SW480 (cell line): ENCODE results near the gene TRMO.
"Not testable (repeated sequence)": the region's sequence is repeated elsewhere in the genome, so short reads cannot be mapped to it uniquely, and the experiment has no call there.

ENCODE experiments used
- DNase-seq: peaks from one replicate; pipeline ENCODE4 v3.0.0-alpha.2; 2016; ENCODE audit warnings: low spot score

TRMO gene, protein sequence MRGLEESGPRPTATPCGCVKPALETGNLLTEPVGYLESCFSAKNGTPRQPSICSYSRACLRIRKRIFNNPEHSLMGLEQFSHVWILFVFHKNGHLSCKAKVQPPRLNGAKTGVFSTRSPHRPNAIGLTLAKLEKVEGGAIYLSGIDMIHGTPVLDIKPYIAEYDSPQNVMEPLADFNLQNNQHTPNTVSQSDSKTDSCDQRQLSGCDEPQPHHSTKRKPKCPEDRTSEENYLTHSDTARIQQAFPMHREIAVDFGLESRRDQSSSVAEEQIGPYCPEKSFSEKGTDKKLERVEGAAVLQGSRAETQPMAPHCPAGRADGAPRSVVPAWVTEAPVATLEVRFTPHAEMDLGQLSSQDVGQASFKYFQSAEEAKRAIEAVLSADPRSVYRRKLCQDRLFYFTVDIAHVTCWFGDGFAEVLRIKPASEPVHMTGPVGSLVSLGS

DNA sequence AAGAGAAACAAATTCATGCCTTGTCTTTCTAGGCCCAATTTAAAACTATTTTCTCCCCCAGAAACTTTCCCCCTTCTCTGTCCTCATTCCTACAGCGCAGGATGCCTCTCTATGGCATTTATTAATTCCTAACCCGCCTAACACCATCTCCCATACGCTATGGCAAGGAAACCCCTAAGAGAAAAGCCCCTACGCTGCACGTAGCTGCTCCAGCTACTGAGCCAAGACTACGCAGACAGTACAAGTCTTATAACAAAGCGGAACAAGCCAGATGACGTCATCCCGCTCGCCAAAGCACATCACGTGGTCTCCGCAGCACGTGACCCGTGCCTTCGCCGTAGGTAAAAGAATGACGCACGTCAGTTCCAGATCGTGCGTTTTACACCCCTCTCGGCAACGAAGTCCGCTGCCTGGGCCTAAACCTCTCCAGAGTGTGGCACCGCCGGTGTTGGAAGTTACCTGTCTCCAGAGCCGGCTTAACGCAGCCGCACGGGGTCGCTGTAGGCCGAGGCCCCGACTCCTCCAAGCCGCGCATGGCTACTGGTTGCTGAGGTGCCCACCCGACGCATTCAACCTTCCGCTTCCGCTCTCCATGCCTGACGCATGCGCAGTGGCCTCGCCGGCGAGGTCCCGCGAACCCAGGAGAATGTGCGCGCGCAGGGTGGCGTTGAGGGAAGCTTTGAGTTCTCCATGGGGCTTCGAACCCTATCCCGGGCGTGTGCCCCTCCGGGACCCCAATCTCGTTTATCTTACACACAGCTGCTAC lies at the start of gene TRMO:
TRMO (minus strand) TSS at position 542 of the 766 bp plus-strand sequence; CDS start at position 535, 7 bp downstream.
- peak; percentile 94 for DNase-seq

DNA sequence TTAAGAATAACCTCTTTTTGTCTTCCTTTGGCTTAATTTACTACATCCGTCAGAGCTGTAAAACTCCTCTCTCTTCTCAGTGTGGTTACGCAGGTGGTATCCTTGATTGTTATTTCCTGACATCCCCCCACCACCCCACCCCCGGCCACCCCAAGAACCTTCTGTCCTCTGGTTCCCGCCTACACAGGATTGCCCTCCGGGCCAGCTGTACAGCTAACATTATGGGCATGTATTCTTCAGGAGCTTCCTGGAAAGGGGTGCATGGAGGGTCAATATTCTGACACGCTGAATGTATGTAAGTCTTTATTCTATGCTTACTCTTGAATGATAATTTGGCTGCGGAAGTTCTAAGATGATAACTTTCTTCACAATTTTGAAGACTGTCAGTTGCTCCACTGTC lies 47.9 kb upstream of the TRMO start:
- no peak for DNase-seq

DNA sequence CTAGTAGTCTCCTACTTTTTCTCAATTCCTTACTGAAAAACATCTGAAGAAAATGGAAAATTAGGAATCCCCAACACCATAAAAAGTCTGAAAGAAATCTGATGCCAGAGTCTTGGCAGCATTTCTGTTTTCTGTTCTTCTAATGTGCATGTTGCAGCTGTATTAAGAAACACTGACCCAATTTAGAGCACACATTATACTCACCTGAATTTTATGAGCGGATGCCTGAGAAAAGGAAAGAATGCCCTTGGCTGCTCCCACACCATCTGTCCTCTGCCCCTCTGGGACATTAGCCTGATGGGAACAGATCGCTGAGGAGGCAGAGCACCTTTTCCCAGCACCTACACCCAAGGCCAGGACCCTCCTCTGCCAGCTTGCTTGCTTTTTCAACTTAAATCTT lies 46.7 kb upstream of the TRMO start:
- no peak for DNase-seq

DNA sequence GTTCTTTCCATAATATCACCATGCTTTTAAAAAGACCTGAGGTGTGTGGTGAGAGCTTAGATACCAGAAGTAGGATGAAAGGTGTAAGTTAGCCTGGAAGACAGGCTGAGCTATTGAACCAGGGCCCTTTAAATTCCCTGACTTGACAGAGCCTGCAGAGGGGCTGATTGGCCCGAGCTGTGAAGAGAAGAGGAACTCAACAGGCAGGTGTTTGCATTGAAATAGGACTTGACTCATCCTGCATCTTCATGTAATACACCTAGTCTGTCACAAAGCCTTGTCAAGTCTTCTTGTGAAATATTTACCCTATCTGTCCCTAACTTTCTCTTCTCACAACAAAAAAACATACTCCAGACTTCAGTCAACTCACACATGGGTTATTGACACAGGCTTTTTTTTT lies 44.2 kb upstream of the TRMO start:
- DNase-seq = no peak

DNA sequence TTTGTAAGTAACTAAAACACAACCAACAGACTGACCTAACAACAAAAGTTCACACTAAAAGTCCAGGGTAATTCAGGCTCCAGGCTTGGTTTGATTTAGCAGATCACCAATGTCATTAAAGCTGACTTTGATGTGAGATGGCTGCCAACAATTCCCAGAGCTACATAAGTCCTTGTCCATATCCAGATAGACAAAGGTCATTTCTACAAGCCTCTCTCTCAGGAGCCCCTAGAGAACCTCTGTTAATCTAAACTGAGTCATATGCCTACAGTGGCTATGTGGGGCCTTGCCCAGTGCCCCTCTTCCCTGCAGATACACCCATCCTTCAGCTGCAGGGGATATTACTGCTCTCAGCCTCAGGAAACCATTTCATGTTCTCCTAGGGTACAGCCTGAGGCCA lies 42.6 kb upstream of the TRMO start:
- no peak for DNase-seq

DNA sequence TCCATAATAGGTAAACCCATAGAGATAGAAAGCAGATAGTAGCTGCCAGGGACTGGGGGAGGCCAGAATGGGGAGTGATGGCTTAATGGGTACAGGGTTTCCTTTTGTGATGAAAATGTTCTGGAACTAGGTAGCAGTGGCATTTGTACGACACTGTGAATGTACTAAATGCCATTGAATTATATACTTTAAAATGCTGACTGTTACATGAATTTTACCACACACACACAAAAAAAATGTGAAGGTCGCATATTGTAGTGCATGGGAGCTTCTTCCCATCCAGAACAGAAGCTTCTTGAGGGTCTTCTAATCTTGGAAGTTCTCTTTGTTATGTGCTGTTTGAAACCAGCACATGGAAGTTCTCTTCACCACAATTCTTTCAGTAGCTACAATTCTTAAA lies 40.9 kb upstream of the TRMO start:
- no peak for DNase-seq

DNA sequence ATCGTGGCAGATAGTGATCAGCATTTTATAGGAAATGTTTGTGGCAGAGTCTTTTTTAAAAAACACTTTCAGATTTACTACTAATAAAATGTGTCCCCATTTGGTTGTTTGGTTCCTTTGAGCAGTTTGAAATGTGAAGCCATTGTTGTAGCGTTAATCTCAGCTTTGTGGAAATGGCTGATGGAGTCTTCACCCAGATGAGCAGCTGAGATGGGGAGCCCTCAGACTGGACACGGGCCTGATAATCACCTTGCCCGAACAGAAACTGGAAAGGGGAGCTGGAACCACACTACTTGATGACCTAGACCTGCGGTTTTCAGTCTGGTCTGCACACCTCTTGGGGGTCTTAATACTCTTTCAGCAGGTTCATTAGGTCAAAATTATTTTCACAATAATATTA lies 40.3 kb upstream of the TRMO start:
- no peak for DNase-seq

DNA sequence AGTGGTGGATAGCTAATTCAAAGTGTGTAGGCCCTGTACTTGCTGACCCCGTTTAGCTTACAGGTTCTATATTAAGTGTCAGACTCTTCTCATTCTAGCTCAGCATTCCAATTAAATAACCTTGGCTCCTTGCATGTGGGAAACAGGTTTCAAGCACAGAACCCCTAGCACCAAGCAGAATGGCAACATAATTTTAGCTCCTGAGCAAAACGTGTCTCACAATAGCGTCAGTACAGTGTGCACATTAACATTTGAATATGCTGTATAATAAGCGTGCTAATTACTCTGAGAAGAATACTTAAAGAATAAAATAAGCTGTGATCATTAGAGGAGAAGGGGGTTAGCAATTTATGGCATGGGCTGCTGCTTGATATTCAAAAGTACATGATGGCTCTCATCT lies 39.8 kb upstream of the TRMO start:
- no peak for DNase-seq

DNA sequence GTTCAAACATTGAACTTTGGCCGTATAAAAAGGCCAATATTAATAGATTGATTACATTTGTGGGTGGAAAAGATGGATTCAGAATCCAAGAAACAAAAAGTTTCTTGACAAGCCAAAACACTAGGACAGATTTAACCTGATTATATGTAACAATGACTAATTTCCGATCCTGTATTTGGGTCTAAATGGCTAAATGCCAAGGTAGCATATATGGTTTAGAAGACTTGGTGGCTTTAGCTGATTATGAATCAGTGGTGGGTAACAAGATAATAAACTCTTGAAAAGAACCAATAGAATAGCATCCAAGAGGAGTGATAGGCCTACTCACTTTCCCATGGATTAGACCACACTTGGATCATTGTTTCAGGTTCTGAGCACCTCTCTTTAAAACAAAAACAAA lies 39.1 kb upstream of the TRMO start:
- DNase-seq = no peak

DNA sequence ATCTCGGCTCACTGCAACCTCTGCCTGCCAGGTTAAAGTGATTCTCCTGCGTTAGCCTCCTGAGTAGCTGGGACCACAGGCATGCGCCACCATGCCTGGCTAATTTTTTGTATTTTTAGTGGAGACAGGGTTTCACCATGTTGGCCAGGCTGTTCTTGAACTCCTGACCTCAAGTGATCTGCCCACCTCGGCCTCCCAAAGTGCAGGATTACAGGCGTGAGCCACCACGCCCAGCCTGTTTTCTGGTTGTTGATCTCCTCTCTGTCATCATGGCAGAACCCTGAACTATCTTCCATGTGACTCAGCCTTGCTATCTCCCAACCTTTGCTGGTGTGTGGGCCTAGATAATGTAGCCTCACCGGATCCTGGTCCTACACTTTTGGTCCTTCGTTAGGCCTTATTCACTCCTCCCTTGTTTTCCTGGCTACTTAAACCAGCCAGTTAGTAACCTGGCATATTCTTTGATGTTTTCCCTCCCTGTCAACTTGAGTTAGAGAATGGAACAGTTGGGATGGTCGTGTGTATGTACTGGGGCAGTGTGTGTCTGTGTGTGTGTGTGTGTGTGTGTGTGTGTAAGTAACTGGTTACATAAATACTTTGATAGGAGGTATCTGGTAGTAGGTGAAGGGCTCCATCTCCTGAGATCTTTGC lies 38.5 kb upstream of the TRMO start:
- not testable (repeated sequence) for DNase-seq

DNA sequence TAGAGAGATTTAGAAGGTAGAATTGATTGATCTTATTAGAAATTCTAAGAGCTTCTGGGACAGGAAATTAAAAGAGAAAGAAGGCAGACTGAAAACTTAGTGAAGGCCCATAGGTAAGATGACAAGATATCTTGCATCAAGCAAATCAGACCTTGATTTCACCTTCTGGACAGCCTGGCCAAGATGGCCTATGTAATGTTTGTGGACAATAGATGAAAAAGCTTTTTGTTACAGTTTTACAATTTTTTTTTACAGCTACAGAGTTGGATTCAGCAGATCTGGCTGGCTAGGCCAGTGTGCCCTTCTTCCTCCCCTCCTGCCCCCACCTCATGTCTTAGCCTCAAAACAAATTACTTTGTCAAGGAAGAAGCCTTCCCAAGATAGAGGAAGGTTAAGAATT lies 37.3 kb upstream of the TRMO start:
- DNase-seq = no peak

DNA sequence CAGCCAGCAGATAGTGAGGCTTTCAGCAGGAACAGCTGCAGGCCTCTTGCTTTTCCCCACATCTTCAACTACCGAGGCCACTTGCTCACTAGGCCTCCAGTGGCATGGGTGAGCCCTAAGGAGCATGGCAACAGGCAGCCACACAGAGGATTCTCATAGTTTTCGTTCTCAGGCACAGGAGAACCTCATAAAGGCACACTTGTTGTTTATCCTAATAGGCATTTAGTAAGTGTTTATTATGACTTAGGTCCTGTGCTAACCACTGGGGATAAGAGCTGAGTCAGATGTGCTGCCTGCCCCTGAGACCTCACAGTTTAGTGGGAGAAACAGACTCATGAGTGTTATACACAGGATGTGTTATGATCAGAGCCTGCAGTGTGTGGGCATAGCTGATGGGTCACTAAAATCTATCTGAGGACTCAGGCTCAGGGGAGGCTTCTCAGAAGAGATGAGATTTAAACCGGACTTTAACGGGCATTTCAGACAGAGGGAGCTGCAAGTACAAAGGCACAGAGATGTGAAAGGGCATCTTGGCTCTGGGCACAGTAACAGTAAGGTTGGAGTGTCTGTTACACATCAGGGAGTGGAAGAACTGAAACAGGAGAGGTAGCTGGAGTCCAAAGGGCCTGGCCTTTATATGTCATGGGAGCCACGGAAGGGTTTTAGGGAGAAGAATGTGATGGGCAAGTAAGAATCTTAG lies 36.7 kb upstream of the TRMO start:
- DNase-seq = no peak

DNA sequence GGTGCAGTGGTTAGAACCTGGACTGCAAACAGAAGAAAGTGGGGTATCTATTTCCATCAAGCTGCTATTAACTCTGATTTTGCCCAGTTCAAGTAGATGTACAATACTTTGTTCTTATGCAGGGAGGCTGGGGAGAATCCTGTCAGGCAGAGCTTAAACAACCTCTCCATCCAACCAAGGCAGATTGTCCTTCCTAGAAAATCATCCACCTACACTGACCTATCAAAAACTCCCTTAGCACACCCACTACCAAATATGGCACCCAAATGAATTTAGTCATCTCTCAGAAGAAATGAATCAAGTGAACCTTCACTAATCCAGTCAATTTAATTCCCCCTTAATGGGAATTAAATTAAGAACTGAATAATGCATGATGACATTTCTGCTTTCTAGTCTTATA lies 34.0 kb upstream of the TRMO start:
- no peak for DNase-seq

DNA sequence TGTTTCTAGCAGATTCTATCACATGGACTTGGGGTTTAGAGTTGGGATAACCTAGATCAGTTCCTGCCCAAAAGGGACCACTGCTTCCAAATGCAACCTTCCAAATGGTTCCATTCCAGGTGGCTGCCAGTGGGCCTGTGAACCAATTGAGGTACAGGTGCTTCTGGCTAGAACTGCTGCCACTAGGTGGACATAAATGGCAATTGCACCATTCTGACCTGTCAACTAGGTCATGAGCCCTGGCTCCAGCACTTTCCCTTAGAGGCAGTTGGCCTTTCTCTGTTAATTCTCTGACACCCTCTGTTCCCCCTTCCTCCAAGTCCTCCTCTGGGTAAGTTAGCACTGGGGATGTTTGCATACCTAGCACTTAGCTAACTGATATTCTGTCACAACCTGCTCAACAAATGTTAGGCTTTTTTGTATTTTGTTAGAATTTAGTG lies 32.3 kb upstream of the TRMO start:
- peak; percentile 76 for DNase-seq

DNA sequence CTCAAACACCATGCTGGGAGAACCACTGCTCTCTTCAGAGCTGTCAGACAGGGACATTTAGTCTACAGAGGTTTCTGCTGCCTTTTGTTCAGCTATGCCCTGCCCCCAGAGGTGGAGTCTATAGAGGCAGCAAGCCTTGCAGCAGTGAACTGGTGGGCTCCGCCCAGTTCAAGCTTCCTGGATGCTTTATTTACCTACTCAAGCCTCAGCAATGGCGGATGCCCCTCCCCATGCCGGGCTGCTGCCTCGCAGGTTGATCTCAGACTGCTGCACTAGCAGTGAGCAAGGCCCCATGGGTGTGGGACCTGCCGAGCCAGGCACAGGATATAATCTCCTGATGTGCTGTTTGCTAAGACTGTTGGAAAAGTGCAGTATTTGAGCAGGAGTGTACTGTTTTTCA lies 28.6 kb upstream of the TRMO start:
- DNase-seq = not testable (repeated sequence)

DNA sequence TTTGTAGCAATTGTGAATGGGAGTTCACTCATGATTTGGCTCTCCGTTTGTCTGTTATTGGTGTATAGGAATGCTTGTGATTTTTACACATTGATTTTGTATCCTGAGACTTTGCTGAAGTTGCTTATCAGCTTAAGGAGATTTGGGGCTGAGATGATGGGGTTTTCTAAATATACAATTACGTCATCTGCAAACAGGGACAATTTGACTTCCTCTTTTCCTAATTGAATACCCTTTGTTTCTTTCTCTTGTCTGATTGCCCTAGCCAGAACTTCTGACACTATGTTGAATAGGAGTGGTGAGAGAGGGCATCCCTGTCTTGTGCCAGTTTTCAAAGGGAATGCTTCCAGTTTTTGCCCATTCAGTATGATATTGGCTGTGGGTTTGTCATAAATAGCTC lies 24.8 kb upstream of the TRMO start:
- not testable (repeated sequence) for DNase-seq

DNA sequence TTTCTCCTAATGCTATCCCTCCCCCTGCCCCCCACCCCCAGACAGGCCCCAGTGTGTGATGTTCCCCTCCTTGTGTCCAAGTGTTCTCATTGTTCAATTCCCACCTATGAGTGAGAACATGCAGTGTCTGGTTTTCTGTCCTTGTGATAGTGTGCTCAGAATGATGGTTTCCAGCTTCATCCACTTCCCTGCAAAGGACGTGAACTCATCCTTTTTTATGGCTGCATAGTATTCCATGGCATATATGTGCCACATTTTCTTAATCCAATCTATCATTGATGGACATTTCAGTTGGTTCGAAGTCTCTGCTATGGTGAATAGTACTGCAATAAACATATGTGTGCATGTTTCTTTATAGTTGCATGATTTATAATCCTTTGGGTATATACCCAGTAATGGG lies 23.2 kb upstream of the TRMO start:
- DNase-seq = not testable (repeated sequence)

DNA sequence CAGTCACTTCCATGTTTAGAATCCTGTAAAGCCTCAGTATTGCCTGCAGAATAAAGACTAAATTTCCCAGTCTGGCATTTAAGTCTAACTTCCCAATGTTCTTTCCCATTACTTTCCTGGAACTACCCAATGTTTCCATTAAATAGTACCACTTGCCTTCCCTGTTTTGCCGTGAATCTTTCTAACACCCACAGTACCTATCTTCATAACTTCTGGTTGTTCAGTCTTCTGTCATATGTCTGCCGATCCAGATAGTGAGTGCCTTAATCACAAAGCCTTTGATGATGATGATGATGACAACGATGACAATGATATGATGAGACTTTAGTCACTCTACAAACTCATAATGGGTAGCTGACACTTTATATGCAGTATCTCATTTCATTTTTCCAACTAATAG lies 22.3 kb upstream of the TRMO start:
- no peak for DNase-seq

DNA sequence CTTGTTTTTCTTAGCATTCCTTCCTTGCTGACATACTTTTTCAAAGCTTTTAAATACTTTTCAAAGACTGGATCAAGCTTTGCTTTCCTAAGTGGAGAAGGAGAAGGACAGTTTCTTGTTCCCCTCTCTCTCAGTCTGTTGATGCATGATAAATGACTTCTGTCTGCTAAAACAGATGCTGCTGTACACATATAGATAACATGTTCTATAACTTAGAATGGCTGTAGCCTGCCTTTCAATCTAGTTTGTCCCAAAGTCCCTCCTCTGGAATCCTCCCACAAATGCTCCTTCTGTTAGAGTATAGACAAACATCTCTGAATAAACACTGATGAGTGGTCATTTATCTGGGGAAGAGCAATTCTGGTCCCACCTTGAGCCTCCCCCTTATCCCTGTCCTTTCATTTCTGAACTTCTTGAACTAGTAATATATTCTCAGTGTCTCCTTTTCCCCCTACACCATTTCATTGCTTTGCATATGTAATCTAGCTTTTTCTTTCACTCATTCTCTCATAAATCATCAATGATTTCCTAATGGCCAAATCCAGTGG lies 21.1 kb upstream of the TRMO start:
- DNase-seq = no peak

DNA sequence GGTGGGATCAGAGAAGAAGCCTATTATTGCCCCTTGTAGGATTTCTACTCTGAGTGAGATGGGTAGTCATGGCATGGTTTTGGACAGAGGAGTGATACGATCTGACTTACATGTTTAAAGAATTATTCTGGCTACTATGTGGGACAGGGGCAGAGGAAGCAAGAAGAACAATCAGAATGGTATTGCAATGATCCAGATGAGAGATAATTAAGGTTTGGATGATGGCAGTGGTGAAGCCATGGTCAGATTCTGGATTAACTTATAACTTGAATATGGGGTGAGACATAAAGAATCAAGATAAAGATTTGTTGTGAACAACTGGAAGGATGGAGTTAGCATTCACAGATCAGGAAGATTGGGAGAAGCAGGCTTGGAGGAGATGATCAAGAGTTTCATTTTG lies 19.0 kb upstream of the TRMO start:
- no peak for DNase-seq

DNA sequence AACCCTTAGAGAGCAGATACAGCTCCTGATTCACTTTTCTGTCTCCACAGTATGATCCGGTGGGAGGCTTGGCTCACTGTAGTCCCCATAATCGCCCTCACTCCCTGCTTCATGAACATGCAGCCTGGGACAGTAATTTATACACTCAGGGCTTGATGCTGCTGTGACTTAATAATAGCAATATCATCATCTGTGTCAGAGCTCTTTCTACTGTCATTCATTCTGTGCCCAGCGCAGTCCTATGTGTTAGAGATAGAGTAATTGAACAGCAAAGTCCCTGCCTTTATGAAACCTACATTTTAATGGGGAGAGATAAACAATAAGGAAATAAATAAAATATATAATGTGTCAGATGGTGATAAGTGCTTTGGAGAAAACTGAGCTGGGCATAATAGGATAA lies 18.4 kb upstream of the TRMO start:
- no peak for DNase-seq

DNA sequence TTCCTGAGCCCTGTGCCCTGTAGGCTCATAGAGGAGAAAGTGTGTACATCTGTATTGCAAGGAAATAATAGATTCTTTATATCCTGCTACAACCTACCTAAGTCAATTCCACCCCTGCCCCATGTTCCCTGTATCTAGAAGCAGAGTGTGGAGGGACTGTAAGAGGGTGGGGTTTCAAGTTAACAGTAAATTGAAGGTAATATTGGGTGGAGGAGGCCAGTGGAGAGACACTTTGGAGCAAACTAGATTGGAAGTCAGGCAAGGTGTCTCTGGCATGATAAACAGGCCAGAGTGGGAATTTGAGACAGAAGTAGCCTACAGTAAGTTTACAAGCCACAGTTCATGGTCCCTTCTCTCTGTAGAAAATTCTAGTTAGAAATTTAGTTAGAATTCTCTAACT lies 17.9 kb upstream of the TRMO start:
- no peak for DNase-seq
